HG03135 (cell line): ENCODE results near the gene KRT1.
"Not testable (repeated sequence)": the region's sequence is repeated elsewhere in the genome, so short reads cannot be mapped to it uniquely, and the experiment has no call there.

Experiments
- ATAC-seq: cut with Tn5 transposase; IDR thresholded peaks from one replicate; pipeline ENCODE4 v1.9.1; 2021; ENCODE audit warnings: mild to moderate bottlenecking, moderate library complexity; ENCODE audit not compliant: unreplicated experiment

The KRT1 gene

DNA sequence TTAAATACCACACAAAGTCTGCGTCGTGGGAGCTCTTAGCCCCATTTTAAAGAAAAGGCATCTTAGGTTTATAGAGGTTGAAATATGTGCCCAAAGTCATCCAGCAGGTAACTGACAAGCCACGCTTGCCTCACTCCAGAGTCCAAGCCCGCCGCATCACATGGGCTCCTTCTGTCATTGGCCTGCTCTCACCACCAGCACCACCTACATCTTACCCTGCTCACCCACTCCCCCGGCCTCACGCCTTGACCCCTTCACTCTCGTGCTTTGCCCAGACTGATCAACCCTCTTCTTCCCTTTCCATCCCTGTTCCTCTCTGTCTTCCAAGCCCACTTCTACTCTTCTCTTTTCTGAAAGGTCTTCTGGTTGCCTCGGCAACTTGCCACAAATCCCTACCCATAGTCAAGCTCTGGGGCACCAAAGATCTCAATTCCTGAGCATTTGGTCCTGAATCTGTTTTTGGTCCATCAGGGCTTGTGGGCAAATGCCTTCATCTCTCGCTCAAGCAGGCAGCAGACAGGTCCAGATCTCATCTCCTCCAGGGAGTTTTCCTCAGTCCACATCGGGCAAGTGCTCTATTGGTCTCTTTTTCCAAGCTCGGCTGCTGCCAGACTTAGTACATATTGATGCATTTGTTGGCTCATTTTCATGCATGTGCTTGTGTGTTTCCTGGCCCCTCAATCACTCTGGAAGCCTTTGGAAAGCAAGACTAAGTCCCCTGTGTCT lies 3.5 kb upstream of the KRT1 start:
- no peak for ATAC-seq

DNA sequence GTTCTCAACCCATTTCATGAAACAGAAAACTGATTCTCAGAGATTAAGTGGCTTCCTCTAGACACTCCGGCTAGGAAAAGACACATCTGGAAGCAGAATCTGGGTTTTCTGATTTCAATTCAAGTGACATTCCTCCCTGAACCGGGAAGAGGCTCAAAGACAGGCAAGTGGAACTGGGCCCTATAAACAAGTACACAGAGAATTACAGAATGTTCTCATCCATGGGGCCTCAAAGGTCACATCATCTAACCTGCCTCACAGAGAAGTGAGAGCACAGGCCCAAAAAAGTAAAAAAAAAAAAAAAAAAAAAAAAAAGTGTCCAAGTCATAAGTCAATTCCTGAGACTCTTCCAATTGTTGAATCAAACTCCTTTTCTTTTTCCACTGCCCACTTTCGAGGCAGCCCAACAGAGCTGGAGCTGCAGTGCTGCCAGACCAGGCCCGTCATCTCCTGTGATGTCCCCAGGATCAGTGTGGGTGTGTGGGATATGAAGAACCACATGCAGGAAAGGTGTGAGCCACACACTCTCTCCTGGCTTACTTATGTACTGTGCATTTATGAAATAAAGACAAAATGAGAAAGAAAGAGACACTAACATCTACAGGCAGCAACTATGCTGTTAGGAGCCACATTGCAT lies 2.8 kb upstream of the KRT1 start:
- no peak for ATAC-seq

DNA sequence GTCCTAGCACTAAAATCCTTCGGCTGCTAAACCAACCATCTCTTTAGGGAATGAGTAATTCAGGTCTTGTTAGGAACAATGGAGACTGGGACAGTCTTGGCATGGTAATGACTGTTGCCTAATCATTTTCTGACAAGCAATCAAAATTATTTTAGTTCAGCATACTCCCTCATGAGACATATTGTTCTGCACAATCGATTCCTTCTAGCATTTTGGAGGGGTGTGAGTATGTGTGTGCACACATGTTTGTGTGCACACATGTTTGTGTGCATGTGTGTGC lies 2.1 kb upstream of the KRT1 start:
- ATAC-seq, result no peak

DNA sequence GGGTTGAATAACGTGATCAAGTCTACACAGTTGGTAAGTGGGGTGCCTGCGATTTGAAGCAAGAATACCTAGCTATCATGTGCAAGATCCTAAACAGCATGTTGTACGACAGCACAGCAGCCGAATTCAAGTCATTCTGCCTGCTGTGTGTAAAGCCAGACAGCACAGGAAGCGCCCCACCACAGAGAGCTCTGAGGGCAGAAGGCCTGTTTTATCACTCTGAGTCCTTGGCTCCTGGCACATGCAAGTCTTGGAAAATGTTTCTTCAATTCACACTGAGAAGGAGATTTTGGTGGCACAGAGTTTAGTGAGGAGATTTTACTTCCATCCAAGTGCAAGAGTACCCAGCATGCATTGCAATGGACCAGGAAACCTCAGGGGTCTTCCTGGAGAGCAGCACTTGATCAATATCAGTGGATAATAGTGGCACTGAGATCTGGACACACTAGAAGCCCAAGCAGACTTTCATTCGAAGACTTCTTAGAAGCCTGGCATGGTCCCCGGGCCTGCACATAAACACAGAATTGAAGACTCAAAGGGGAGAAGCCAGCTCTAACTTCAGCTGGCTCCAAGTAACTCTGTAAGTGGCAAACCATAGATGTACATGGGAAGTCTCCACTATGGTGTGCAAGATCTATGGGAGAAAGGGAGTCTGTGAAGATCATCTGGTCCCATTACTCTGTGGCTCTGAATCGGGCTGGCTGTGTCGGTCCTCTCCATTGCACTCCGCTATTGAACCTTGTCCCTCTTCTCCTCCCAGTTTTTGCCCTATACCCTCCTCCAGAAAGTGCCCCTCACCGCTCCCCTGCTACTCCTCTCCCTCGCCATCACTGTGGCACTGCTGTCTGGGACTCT lies 1.5 kb upstream of the KRT1 start:
- ATAC-seq, result no peak

DNA sequence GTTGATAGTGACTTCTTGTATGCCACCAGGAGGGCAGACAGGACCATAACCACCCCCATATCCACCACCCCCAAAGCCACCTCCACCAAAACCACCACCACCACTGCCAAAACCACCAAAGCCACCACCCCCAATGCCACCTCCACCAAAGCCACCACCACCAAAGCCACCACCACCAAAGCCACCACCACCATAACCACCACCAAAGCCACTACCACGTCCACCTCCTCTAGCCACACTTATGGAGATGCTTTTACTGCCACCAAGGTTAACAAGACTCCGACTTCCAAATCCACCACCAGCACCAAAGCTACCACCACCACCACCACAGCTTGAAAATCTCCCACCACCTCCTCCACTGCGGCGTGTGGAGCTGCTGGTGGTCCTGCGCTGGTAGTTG lies 332 bp downstream of the KRT1 start:
- no peak for ATAC-seq

DNA sequence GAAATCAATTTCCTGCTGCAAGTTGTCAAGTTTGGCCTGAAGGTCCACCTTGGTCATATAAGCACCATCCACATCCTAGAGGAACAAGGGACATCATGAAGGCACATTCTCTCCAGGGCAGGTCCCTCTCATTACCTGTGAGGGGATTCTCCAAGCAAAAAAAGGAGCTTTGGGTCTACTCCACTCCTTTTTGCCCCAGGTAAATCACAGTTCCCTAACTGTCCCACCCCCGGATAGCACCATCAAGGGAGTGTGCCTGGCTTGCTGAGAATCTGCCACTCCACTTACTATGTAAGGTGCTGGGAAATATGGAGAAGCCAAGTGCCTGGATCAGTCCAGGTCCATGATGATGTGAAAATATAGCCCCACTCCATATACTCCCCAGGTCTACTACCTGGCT lies 2.5 kb downstream of the KRT1 start:
- ATAC-seq, result no peak

DNA sequence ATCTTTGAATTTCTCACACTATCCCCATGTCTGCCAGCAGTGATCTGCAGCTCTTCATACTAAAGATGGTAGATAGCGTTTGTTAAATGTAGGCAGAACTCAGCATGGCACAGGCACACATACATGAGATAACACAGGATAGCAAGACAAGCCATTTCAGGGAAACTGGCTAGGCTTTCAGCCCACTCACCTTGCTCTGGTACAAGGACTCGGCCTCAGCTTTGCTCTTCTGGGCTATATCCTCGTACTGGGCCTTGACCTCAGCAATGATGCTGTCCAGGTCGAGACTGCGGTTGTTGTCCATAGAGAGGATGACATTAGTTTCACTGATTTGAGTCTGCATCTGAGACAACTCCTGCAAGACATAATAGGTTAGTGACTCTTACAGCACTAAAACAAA lies 3.1 kb downstream of the KRT1 start:
- ATAC-seq, result no peak

DNA sequence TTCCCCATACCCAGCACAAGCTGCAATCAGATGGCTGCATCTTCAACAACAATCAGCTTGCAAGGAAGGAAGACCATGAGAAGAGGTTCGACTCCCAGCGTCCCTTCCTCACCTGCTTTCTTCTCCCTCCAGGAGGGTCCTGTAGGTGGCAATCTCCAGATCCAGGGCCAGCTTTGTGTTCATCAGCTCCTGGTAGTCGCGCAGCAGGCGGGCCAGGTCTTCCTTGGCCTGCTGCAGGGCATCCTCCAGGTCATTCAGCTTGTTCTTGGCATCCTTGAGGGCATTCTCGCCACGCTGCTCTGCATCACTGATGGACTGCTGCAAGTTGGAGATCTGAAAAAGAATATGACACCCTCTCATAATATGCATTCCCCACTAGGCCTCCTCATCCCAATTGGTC lies 4.0 kb downstream of the KRT1 start:
- no peak for ATAC-seq

DNA sequence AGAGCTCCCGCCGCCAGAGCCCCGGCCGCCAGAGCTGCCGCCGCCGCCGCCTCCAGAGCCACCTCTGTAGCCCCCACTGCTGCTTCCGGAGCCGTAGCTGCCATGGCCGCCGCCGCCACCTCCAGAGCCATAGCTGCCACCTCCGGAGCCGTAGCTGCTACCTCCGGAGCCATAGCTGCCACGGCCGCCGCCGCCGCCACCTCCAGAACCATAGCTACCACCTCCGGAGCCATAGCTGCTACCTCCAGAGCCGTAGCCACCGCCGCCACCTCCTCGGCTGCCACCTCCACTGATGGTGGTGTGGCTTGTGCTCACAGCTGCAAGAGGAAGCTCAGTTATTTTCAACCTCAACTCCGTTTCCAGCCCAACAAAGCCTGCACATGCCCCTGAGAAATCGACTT lies 4.9 kb downstream of the KRT1 start:
- ATAC-seq, result no peak

DNA sequence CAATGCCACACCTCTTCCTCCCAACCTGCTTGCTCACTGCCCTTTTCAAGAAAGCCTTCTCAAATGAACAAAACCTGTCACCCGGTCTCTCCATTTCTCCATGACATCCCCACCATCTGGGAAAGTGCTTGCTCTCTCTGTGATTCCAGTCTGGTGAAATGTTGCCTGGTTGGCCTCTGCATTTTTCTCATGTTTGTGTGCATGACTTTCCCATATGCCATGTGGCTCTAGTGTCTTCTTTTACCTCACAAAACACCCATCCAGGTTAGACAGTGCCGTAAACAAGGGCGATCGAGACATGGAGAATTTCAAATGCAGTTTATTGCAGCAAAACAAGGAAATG lies 5.8 kb downstream of the KRT1 start:
- no peak for ATAC-seq

DNA sequence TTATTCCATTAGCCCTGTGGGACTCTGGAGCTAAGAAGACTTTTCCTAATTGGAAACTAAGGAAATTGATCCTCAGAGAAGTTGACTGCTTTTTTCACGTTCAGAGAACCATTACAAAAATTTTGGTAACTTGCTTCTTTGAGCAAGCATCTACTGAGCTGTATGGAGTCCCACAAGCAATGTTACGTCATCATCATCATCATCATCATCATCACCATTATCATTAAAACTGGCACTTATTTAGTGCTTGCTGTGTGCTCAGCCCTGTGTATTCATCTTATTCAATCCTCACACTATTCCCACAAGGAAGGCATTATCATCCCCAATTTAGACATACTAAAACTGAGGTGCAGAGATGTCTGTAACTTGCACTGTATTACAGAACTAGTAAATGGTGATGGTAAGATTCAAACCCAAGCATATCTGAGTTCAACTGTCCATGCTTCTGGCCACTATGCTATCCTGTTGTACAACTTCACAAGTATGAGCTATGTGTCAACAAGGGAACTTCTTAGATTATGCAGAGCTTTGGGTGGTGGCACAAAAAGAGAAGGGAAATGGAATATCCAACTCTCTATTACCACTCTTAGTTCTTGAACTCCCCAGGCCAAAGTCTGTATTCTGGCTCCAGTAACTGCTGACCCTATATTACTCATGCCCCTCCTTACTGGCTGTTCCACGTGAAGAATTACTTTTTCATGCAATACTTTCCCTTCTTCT lies 6.3 kb downstream of the KRT1 start:
- no peak for ATAC-seq

DNA sequence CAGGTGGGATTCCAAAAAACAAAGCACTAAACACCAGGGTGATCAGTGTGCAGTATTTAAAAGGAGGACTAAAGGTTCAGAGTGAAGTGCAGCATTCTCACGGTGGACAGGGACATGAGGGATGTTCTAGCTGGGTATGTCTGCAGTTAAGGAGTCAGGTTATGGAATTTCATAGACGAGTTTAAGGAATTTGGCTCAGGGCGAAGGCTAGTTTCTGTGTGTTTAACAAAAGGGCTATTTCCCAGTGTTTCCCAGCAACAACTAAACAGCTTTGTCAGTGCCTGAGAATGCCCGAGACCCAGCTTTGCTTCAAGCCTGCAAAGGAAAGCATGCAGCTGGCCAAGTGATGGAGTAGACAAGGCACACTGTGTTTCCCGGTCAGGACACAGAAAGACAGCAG lies 7.0 kb downstream of the KRT1 start:
- ATAC-seq, result no peak

DNA sequence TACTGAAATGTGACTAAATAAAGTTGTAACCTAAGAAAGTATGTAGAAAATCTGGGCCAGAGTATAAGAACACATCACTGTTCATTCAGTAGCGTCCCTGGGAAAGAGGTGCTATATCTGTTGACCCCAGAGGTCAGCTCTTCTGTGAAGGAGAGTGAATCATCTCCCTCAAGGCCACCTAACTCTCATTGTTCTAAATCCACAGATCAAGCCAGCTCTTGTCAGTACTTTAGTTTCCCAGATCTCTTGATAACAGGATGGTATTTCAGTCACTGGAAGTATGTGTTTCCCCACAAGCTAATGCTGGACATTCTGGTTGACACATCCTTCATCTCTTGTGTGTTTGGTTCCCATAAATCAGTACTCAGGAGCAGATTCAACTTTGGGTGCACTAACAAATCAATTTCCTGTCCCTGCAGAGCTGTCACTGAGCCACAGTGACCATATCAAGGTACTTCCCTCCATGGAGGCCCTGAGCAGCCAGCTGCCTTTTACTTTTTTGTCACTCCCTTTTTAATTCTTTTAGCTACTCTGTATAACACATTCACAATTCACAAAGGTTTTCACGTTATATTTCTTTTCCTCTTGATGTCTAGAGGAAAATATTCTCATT lies 7.8 kb downstream of the KRT1 start:
- no peak for ATAC-seq

DNA sequence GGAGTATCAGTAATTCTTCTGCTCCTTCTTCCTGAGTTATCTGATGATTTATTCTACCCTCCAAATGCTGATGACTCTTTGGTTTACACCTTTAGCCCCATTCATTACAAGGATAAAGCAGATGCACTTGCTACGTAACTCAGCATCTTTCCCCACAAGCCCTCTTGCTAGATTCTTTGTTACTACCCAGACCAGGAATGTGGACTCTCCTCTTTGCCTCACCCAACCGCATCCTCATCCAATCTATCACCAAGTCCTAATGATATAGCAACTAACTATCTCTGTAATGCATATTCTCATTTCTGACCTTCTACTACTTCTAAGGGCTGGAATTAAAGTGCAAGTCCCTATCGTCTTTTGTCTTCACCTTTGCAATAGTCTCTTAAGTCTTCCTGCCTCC lies 9.2 kb downstream of the KRT1 start:
- ATAC-seq, result no peak

DNA sequence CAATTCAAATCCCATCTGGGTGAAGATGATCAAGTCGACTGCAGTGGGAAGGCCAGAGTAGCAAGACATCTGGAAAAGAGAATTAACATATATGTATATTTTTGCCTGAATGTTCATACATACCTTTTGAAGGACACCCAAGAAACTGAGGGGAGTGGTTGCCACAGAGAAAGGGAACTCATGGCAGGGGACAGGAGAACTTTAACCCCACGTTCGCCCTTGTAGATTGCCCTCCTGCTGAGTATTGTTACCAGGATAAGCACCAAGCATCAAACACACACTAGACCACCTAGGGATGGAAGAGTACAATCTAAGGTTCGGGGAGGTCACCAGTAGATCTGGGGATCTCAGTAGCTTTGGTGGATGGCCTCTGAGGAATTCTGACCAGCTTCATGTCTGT lies 9.7 kb downstream of the KRT1 start:
- ATAC-seq, result no peak

DNA sequence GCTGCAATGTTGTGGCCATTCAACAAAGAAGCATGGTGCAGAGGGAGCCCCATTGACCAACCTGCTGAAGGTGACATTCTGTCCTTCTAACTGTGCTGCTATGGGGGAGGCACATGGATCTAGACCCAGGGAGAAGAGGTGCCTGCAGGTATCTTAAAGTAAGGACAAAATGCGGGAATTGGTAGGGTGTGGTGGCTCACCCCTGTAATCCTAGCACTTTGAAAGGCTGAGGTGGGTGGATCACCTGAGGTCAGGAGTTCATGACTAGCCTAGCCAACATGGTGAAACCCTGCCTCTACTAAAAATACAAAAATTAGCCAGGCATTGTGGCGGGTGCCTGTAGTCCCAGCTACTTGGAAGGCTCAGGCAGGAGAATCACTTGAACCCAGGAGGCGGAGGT lies 10.3 kb downstream of the KRT1 start:
- ATAC-seq, result not testable (repeated sequence)

DNA sequence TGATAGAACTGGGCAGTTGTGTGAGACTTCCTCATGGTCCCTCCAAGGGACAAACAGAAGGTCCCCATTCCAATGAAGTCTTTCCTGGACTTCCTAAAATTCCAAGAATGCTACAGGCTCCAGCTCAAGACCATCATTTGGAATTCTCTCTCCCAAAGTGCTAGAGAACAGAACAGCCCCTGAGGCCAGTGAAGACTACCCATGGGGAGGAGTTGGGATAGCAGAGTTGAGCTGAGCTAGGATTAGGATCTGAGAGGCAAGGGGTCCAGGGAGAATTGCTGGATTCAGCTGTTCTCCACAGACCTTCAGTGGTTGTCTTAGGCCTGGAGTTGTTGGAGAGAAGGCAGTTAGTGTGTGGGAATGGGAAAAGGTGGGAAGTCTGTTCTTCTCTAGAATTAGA lies 10.8 kb downstream of the KRT1 start:
- ATAC-seq, result no peak

DNA sequence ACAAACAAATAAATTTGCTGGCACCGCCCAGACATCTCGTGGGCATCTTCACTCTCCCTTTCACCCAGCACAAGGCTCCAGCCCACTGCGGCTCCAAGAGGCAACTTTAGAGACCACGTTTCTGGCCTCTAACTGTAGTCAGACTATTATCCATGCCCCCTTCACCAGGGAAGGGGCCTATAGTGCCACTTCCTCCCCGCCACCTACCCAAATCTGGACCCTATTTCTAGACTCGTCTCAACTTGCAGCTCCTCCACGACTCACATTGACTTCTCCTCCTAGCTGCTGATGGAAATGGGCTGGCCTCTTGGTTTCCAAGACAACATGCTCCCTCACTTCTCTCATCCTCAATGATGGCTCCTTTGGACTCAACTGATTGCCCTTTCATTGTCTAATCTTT lies 12.3 kb downstream of the KRT1 start:
- no peak for ATAC-seq

DNA sequence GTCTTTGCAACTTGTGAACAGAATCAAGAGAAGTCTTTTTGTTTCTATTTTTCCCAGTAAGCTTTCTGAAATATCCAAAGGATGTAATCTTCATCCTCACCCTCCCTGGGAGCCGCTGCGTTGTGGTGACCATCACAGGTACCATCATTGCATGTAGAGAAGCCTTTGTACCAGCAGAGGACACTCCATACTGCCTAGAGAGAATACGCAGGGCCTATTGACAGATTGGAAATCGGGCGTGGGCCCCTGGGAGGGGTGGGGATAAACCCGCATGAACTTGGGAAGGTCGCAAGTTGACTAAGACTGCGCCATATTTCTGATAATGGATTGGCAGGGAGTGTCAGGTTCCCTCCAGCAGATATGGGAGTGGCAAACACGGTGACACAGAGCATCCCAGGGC lies 12.7 kb downstream of the KRT1 start:
- ATAC-seq, result no peak

DNA sequence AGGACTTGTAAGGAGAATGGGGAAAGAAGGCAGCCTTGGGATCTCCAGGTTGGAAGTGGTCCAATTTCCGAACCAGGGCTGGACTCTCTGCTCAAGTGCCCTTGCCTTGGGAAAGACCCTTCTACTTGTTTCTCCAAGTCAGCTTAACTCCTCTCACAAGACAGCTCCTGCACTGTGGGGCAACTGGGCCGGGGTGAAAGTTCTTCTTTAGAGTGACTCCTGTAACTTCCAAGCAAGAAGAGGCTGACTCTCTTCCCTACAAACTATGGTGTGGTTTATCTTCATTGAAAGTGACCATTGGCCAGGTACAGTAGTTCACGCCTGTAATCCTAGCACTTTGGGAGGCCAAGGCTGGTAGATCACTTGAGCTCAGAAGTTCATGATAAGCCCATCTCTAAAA lies 13.7 kb downstream of the KRT1 start:
- no peak for ATAC-seq

DNA sequence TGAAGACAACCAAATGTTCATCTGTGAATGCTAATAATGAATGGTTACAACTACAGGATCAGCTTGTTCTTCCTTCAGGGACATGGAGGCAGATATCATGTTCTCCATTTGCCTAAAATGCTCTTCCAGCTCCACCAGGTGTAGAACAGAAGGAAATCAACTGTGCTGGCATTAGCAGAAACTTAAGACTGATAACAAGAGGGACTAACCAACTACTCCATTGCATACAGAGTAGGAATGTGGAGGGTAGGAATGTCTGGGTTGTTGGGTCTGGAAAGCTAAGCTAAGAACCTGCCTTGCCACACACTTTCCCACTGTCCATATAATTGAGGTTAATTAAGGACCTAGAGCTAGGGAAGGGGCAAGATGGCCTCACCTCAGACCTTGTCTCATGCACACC lies 16.8 kb downstream of the KRT1 start:
- ATAC-seq, result no peak

DNA sequence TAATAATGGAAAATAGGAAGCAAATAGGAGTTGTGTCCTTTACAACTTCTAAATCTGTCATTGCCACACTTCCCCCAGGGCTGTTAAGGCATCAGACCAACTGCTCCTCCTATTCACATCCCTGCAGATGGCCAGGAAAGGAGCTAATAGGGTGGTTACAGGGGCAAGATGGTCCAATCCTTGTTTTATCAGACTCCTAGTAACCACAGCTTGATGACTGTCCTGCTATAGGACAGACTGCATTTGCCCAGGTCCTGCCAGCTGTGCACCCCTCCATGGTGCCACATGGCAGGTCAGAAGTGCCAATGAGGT lies 17.3 kb downstream of the KRT1 start:
- ATAC-seq, result no peak
